ENCODE data around the gene NLK. TPM values are rescaled to one million over a fixed set of nuclear protein-coding genes. Genes with fewer than 3 reads are reported as not detected.

Gene NLK
- total and polyA plus RNA-seq, 2 of the 13 experiments (the other 11 are each of a cell fraction or from before 2014, with no cell fraction given): 13.4 to 14.6 TPM

DNA sequence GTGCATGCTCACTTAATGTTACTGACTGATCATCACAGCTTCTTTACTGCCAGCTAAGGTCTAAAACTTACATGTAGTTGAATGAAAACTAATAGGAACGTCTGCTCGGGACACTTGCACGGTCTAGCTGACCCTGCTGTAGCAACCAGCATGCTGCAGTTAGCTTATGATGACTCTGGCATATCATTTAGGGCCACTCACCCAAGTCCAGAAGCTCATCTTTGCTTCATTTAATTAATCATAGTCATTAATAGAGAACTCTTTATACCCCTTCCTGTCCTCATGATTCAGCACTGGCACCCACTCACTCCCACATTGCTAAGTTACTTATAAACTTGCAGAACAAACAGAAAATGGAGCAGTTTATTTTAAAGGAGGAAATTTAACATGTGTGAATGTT lies 136.3 kb downstream of the NLK start:
- Histone ChIP-seq H3K4me1 (ENCODE audit: insufficient read depth, low read length) (peaks cover 7% of the 10 kb centered on the region), H3K79me2 (ENCODE audit: insufficient read depth, low read length) (no peaks in the 10 kb centered on the region), H3K36me3 (replicated peaks in 1 of 2; ENCODE audit: control insufficient read depth in 1 of 2, insufficient read depth in 2 of 2, low read length in 2 of 2) (no peaks in the 10 kb centered on the region; a peak in 2 of 5 replicates), H3K9ac (ENCODE audit: insufficient read depth, low read depth, low read length) (no peak overlapping the region), H3K27ac (ENCODE audit: extremely low read length, insufficient read depth, low read length) (no peak overlapping the region), H3K27me3 (ENCODE audit: control insufficient read depth in 1 of 2, insufficient read depth in 2 of 2, low read length in 2 of 2) (no peaks in the 10 kb centered on the region), H2AFZ (ENCODE audit: low read length) (no peak overlapping the region), H4K20me1 (ENCODE audit: insufficient read depth, low read length) (no peaks in the 10 kb centered on the region), H3K4me2 (ENCODE audit: low read depth, low read length) (no peak overlapping the region), H3K4me3 (replicated peaks in 1 of 3; ENCODE audit: insufficient read depth in 1 of 3, low read depth in 2 of 3, low read length in 3 of 3) (no peak overlapping the region), H3K9me3 (ENCODE audit: low read length) (no peaks in the 10 kb centered on the region)
- WGBS (ENCODE audit: low lambda C conversion rate): 95% methylated on average over 3 of the region's 3 CpGs
- ATAC-seq (no peak), FAIRE-seq (no peak), DNase-seq (ENCODE audit: low spot score) (no peak)
- no TSS peak for BruUV-seq (replicated peaks)
- ChIA-PET CTCF (ENCODE audit: low intra/inter-chr PET ratio, low total read pairs) (no interaction called here), POLR2A (no interaction called here)
- intact Hi-C loops (cut with micrococcal nuclease; ENCODE audit: unreplicated experiment) (no loop called here), in situ Hi-C loops (cut with HindIII; ENCODE audit: extremely low pct_ligation_motif_present, low pct_unique_long_range_greater_than_20kb) (no loop called here)
- TF ChIP-seq, protein P1, sequence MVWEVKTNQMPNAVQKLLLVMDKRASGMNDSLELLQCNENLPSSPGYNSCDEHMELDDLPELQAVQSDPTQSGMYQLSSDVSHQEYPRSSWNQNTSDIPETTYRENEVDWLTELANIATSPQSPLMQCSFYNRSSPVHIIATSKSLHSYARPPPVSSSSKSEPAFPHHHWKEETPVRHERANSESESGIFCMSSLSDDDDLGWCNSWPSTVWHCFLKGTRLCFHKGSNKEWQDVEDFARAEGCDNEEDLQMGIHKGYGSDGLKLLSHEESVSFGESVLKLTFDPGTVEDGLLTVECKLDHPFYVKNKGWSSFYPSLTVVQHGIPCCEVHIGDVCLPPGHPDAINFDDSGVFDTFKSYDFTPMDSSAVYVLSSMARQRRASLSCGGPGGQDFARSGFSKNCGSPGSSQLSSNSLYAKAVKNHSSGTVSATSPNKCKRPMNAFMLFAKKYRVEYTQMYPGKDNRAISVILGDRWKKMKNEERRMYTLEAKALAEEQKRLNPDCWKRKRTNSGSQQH (CRISPR knock-in tag; IDR thresholded peaks at IDR 0.05; ENCODE audit: low read depth): no peak
- TF ChIP-seq, protein P2, sequence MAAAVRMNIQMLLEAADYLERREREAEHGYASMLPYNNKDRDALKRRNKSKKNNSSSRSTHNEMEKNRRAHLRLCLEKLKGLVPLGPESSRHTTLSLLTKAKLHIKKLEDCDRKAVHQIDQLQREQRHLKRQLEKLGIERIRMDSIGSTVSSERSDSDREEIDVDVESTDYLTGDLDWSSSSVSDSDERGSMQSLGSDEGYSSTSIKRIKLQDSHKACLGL (CRISPR knock-in tag; IDR thresholded peaks at IDR 0.05): no peak
- TF ChIP-seq ZNF101 (CRISPR knock-in tag; IDR thresholded peaks at IDR 0.05; ENCODE audit: borderline replicate concordance, low read depth) (no peak), ZNF33B (CRISPR knock-in tag; IDR thresholded peaks at IDR 0.05) (no peak), DMAP1 (CRISPR knock-in tag; IDR thresholded peaks at IDR 0.05) (no peak), ARHGAP35 (CRISPR knock-in tag; IDR thresholded peaks at IDR 0.05; ENCODE audit: borderline replicate concordance) (no peak), CREBL2 (CRISPR knock-in tag; IDR thresholded peaks at IDR 0.05; ENCODE audit: borderline replicate concordance) (no peak), BRCA1 (CRISPR knock-in tag; IDR thresholded peaks at IDR 0.05) (no peak), CHD2 (IDR thresholded peaks at IDR 0.05; ENCODE audit: low read depth, low read length) (no peak), ZNF552 (CRISPR knock-in tag; IDR thresholded peaks at IDR 0.05; ENCODE audit: borderline replicate concordance) (no peak)
- TF ChIP-seq, protein P3, sequence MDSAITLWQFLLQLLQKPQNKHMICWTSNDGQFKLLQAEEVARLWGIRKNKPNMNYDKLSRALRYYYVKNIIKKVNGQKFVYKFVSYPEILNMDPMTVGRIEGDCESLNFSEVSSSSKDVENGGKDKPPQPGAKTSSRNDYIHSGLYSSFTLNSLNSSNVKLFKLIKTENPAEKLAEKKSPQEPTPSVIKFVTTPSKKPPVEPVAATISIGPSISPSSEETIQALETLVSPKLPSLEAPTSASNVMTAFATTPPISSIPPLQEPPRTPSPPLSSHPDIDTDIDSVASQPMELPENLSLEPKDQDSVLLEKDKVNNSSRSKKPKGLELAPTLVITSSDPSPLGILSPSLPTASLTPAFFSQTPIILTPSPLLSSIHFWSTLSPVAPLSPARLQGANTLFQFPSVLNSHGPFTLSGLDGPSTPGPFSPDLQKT (CRISPR knock-in tag; IDR thresholded peaks at IDR 0.05; ENCODE audit: borderline replicate concordance): no peak
- TF ChIP-seq, protein P4, sequence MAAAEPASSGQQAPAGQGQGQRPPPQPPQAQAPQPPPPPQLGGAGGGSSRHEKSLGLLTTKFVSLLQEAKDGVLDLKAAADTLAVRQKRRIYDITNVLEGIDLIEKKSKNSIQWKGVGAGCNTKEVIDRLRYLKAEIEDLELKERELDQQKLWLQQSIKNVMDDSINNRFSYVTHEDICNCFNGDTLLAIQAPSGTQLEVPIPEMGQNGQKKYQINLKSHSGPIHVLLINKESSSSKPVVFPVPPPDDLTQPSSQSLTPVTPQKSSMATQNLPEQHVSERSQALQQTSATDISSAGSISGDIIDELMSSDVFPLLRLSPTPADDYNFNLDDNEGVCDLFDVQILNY (CRISPR knock-in tag; conservative IDR thresholded peaks at IDR 0.05): no peak
- TF ChIP-seq, protein P5, sequence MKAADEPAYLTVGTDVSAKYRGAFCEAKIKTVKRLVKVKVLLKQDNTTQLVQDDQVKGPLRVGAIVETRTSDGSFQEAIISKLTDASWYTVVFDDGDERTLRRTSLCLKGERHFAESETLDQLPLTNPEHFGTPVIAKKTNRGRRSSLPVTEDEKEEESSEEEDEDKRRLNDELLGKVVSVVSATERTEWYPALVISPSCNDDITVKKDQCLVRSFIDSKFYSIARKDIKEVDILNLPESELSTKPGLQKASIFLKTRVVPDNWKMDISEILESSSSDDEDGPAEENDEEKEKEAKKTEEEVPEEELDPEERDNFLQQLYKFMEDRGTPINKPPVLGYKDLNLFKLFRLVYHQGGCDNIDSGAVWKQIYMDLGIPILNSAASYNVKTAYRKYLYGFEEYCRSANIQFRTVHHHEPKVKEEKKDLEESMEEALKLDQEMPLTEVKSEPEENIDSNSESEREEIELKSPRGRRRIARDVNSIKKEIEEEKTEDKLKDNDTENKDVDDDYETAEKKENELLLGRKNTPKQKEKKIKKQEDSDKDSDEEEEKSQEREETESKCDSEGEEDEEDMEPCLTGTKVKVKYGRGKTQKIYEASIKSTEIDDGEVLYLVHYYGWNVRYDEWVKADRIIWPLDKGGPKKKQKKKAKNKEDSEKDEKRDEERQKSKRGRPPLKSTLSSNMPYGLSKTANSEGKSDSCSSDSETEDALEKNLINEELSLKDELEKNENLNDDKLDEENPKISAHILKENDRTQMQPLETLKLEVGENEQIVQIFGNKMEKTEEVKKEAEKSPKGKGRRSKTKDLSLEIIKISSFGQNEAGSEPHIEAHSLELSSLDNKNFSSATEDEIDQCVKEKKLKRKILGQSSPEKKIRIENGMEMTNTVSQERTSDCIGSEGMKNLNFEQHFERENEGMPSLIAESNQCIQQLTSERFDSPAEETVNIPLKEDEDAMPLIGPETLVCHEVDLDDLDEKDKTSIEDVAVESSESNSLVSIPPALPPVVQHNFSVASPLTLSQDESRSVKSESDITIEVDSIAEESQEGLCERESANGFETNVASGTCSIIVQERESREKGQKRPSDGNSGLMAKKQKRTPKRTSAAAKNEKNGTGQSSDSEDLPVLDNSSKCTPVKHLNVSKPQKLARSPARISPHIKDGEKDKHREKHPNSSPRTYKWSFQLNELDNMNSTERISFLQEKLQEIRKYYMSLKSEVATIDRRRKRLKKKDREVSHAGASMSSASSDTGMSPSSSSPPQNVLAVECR (CRISPR knock-in tag; IDR thresholded peaks at IDR 0.05; ENCODE audit: borderline replicate concordance): no peak
